PFSK-1 (cell line): ENCODE results near the gene TXNL1.

Experiments
- FOXP2 ChIP-seq: optimal IDR thresholded peaks from 2 replicates; pipeline ENCODE3; 2011; ENCODE audit warnings: borderline replicate concordance, control low read depth, inconsistent platforms; ENCODE audit not compliant: insufficient read depth; ENCODE audit errors: extremely low read length, extremely low read depth
- POLR2AphosphoS5 ChIP-seq: IDR thresholded peaks from 2 replicates; pipeline ENCODE4 v1.6.1; 2012; ENCODE audit warnings: low read depth, mild to moderate bottlenecking, control low read depth, low read length, moderate library complexity
- SIN3A ChIP-seq: IDR thresholded peaks from 2 replicates; pipeline ENCODE4 v1.6.1; 2012; ENCODE audit warnings: mild to moderate bottlenecking, low read length, moderate library complexity, borderline replicate concordance; ENCODE audit not compliant: insufficient read depth
- TAF1 ChIP-seq: IDR thresholded peaks from 2 replicates; pipeline ENCODE4 v1.6.1; 2012; ENCODE audit warnings: low read length, control low read depth, borderline replicate concordance; ENCODE audit not compliant: insufficient read depth
- TF ChIP-seq, protein P1 (sequence below), 2 experiments: IDR thresholded peaks; 2 replicates each; pipeline versions ENCODE4 v1.6.1 to v1.8.0; 2011 to 2012; ENCODE audit warnings: low read depth in 2 of 2, low read length in 2 of 2, control low read depth in 1 of 2, inconsistent platforms in 1 of 2, mild to moderate bottlenecking in 1 of 2, moderate library complexity in 1 of 2; ENCODE audit not compliant: insufficient read depth in 1 of 2

The TXNL1 gene

DNA sequence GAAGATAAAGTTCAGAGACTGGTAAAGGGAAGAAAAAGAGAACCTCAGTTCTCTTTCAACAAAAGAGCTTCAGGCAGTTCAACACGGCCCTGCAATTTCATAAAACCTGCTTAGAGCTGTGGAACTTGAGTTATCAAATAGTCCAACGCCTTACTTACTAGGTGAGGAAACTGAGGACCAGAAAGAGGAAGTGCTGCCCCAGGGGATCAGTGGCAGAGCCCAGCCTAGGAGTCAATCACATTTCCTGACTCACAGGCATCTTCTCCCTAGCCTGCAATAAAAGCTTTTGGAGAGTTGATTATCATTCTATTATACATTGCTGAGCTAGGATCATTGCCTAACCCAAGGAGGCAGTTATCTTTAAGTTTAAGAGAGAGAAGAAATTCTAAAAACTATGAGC is 77.4 kb downstream of the TXNL1 start:
- TF ChIP-seq, protein P1, sequence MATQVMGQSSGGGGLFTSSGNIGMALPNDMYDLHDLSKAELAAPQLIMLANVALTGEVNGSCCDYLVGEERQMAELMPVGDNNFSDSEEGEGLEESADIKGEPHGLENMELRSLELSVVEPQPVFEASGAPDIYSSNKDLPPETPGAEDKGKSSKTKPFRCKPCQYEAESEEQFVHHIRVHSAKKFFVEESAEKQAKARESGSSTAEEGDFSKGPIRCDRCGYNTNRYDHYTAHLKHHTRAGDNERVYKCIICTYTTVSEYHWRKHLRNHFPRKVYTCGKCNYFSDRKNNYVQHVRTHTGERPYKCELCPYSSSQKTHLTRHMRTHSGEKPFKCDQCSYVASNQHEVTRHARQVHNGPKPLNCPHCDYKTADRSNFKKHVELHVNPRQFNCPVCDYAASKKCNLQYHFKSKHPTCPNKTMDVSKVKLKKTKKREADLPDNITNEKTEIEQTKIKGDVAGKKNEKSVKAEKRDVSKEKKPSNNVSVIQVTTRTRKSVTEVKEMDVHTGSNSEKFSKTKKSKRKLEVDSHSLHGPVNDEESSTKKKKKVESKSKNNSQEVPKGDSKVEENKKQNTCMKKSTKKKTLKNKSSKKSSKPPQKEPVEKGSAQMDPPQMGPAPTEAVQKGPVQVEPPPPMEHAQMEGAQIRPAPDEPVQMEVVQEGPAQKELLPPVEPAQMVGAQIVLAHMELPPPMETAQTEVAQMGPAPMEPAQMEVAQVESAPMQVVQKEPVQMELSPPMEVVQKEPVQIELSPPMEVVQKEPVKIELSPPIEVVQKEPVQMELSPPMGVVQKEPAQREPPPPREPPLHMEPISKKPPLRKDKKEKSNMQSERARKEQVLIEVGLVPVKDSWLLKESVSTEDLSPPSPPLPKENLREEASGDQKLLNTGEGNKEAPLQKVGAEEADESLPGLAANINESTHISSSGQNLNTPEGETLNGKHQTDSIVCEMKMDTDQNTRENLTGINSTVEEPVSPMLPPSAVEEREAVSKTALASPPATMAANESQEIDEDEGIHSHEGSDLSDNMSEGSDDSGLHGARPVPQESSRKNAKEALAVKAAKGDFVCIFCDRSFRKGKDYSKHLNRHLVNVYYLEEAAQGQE (IDR thresholded peaks at IDR 0.05; ENCODE audit: insufficient read depth in 1 of 2, low read depth in 2 of 2, low read length in 2 of 2): no peak
- no peak for TF ChIP-seq SIN3A
- no peak for TF ChIP-seq POLR2AphosphoS5
- no peak for TF ChIP-seq TAF1
- TF ChIP-seq FOXP2: no peak

DNA sequence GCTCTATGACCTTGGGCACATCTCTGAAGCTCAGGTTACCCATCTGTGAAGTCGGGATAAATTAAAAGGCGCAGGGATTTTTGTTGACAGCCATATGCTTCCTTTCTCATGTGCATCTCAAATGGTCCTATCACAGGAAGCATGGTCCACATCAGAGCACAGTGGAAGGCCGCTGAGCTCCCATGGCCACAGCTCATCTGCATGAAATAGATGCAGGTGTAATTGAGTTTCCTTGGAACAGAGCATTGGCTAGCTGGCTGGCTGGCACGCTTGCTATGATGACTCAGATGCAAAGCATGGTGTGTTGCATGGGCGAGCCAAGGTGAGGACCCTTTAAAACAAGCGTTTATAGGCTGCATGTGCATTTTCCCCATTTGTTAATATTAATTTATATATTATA is 79.3 kb downstream of the TXNL1 start:
- TF ChIP-seq, protein P1 (IDR thresholded peaks at IDR 0.05; ENCODE audit: insufficient read depth in 1 of 2, low read depth in 2 of 2, low read length in 2 of 2): no peak
- TF ChIP-seq POLR2AphosphoS5: no peak
- no peak for TF ChIP-seq TAF1
- no peak for TF ChIP-seq SIN3A
- TF ChIP-seq FOXP2: no peak

DNA sequence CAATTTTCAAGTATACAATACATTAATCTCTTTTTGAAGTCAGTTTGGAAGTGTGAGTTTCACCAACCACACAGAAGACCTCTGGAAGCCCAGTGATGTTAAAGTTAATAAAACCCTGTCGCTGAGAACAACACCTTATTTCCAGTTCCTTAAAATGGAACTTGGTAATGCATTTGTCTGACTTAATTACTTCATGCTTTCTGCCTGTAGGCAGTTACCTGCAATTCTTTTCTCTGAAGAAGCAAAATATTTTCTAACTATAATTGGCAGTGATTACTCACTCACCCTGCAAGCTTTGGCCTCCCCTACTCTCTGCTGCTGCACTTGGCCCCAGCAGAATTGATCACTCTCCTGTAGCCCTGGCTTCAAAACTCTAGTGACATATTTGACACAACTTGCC is 81.5 kb downstream of the TXNL1 start:
- no peak for TF ChIP-seq FOXP2
- no peak for TF ChIP-seq POLR2AphosphoS5
- TF ChIP-seq TAF1: no peak
- TF ChIP-seq, protein P1 (IDR thresholded peaks at IDR 0.05; ENCODE audit: insufficient read depth in 1 of 2, low read depth in 2 of 2, low read length in 2 of 2): no peak
- no peak for TF ChIP-seq SIN3A

DNA sequence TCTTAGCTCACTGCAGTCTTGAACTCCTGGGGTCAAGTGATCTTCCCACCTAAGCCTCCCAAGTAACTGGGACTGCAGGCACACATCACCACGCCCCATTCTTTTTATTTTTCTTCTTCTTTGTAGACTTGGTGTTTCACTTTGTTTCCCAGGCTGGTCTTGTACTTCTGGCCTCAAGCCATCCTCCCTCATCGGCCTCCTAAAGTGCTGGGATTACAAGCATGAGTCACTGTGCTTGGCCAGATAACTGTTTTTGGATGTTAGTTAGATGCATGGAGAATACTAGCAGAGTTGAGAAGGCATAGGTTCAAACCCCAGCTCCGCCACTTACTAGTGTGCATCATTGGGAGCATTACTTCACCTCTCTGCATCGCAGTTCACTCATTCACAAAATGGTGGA is 88.3 kb downstream of the TXNL1 start:
- TF ChIP-seq, protein P1 (IDR thresholded peaks at IDR 0.05; ENCODE audit: insufficient read depth in 1 of 2, low read depth in 2 of 2, low read length in 2 of 2): no peak
- no peak for TF ChIP-seq SIN3A
- TF ChIP-seq TAF1: no peak
- no peak for TF ChIP-seq POLR2AphosphoS5
- TF ChIP-seq FOXP2: no peak
